ENCODE results near the gene ELMO1.

ELMO1 gene

GRCh38 chr7:37041461-37041860, 407.2 kb downstream of the ELMO1 start:
- no peak for TF ChIP-seq CTCF (IDR thresholded peaks at IDR 0.05; ENCODE audit: insufficient read depth, missing control alignments)
- DNase-seq (ENCODE audit: insufficient read length, low spot score): no peak
- FAIRE-seq: no peak

DNA sequence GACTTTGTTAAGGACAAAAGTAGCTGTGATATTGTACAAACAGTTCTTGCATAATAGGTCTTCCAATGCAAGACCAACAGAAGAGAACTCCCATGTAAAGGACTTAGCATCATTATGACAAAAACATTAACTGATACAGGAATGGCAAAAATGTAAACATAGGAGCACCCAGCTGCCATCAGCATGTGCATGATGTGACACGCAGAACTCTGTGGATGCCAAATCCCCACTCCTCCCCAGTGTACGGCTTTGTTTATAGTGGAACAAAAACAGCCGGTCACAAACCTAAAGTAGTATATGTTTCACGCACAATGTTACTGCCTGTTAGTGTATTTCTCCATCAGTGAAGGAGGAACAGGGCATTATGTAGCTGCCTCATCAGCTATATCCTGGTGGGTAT, 408.3 kb downstream of the ELMO1 start:
- no peak for DNase-seq (ENCODE audit: insufficient read length, low spot score)
- TF ChIP-seq CTCF (IDR thresholded peaks at IDR 0.05; ENCODE audit: insufficient read depth, missing control alignments): no peak
- no peak for FAIRE-seq

DNA sequence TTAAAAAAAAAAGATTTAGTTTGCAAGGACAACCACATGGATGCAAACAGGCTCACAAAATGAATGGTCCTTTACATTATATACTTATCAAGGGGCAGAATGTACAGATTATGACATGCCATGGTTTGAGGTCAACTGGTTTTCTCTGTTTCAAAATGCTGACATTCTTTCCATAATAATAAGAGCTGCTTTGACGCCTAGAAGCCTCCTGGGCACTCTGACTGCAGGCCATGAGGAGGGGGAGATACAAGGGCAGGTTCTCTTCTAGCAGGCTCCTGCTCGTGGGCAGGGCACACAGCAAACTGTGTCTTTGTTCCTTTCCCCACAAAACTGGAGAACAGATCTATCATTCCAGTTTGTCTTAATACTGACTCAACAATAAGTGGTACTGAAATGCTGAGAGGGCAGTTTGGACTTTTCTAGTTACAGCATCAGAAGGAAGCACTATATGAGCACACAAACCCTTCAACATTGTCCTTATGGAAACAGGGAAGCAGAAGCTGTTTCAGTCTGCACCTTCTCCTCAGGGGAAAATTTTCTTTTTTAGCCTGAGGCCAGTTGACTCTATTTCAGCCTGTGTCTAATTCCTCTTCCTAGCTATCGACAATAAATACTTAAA, 409.4 kb downstream of the ELMO1 start:
- FAIRE-seq (no peak), DNase-seq (ENCODE audit: insufficient read length, low spot score) (no peak)
- TF ChIP-seq CTCF (IDR thresholded peaks at IDR 0.05; ENCODE audit: insufficient read depth, missing control alignments): no peak

DNA sequence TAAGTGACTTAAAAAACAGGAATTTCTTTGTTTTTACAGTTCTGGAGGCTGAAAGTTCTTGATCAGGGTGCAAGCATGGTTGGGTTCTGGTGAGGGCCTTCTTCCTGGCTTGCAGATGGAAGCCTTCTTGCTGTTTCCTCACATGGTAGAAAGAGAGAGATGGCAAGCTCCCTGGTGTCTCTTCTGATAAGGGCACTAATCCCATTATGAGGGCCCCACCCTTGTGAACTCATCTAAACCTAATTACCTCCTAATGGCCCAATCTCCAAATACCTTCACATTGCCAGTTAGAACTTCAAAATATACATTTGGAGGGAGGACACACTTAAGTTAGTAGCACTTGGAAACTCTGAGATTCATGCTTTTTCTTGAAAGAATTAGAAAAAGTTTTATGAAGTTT, 410.0 kb downstream of the ELMO1 start:
- TF ChIP-seq CTCF (IDR thresholded peaks at IDR 0.05; ENCODE audit: insufficient read depth, missing control alignments): no peak
- no peak for DNase-seq (ENCODE audit: insufficient read length, low spot score)
- FAIRE-seq: no peak

DNA sequence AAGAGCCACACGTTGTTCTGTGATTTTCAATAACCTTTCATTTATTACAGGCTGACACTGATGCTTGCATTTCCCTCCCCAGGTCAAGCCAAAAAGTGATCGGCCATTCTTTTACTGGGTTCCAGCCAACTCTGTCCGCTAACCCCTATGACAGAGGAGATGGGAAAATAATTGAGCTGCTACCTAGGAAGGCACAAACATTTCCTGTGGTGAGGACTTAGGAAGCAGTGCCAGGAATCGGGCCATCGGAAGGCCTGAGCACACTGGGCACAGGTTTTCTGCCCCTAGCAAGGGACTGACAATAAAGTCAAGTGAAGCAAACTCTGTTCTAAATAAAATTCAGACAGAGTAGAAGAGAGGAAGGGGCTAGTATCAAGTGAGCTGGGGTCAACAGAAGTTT, 411.4 kb downstream of the ELMO1 start:
- no peak for TF ChIP-seq CTCF (IDR thresholded peaks at IDR 0.05; ENCODE audit: insufficient read depth, missing control alignments)
- DNase-seq (ENCODE audit: insufficient read length, low spot score) (no peak), FAIRE-seq (no peak)

- DNase-seq (ENCODE audit: insufficient read length, low spot score) (no peak), FAIRE-seq (no peak)
- no peak for TF ChIP-seq CTCF (IDR thresholded peaks at IDR 0.05; ENCODE audit: insufficient read depth, missing control alignments)
Observed at GRCh38 chr7:37035631-37036030, 413.0 kb downstream of the ELMO1 start.

- DNase-seq (ENCODE audit: insufficient read length, low spot score): no peak
- no peak for TF ChIP-seq CTCF (IDR thresholded peaks at IDR 0.05; ENCODE audit: insufficient read depth, missing control alignments)
- FAIRE-seq: no peak
Observed at GRCh38 chr7:37033141-37033540, 415.5 kb downstream of the ELMO1 start.
